GM12878 (cell line): ENCODE measurements around the gene LPAR3. TPM values are rescaled to one million over a fixed set of nuclear protein-coding genes. Genes with fewer than 3 reads are reported as not detected.

Experiments
- ATAC-seq: fragments of 200-7000 bp; cut with Tn5 transposase; 3 replicates; pipeline ENCODE4 v1.9.1; 2020; ENCODE audit warnings: mild to moderate bottlenecking, moderate library complexity
- BruUV-seq: library from RNA; stranded (reverse); fragments of 400-500 nt; replicated peaks from 2 replicates; lab custom pipeline; 2021; lab: Mats Ljungman, UMichigan
- CTCF ChIA-PET: fragments of 300-600 bp; sonication (Branson Sonifier 250); formaldehyde crosslinking; extraction: SDS; loops from one replicate; lab custom pipeline; 2021; ENCODE audit warnings: inconsistent platforms; lab: Yijun Ruan, JAX
- POLR2A ChIA-PET: fragments of 350-600 bp; formaldehyde crosslinking; extraction: SDS; loops from one replicate; lab custom pipeline; 2021; ENCODE audit warnings: inconsistent platforms; lab: Charles Lee
- RAD21 ChIA-PET: fragments of 300-600 bp; sonication (Branson Sonifier 250); formaldehyde crosslinking; loops from one replicate; lab custom pipeline; 2023; ENCODE audit warnings: antibody characterized with exemption; ENCODE audit not compliant: unreplicated experiment; lab: Charles Lee
- SMC1A ChIA-PET: fragments of 300-600 bp; sonication (Branson Sonifier 250); formaldehyde crosslinking; loops from one replicate; lab custom pipeline; 2023; ENCODE audit not compliant: unreplicated experiment, uncharacterized antibody; lab: Charles Lee
- DNase-seq: peaks from one replicate; pipeline ENCODE4 v3.0.0-alpha.2; 2011; ENCODE audit warnings: low read depth, low spot score
- FAIRE-seq: peaks from 3 replicates; lab custom pipeline; 2011; peaks lifted over from hg19 to GRCh38; lab: Jason Lieb, UNC
- H2AFZ ChIP-seq: 2 replicates; pipeline ENCODE4 v1.6.0; 2011; ENCODE audit warnings: low read depth, low read length, control low read depth; ENCODE audit not compliant: control insufficient read depth
- H3K27ac ChIP-seq: 2 replicates; pipeline ENCODE4 v1.5.1; 2011; ENCODE audit warnings: control low read depth; ENCODE audit not compliant: control insufficient read depth, insufficient read depth
- H3K27me3 ChIP-seq, 2 experiments: replicated peaks in 1 of 2; 2 replicates each; pipeline versions ENCODE4 v1.6.0 to v1.6.1; 2011; ENCODE audit warnings: low read length in 1 of 2; ENCODE audit not compliant: control insufficient read depth in 2 of 2, insufficient read depth in 2 of 2
- H3K36me3 ChIP-seq, 2 experiments: 2 replicates each; pipeline ENCODE4 v1.5.1; 2011; ENCODE audit warnings: low read length in 1 of 2; ENCODE audit not compliant: control insufficient read depth in 2 of 2, insufficient read depth in 2 of 2
- H3K4me1 ChIP-seq: 2 replicates; pipeline ENCODE4 v1.6.1; 2011; ENCODE audit warnings: mild to moderate bottlenecking, low read length, moderate library complexity, mixed read lengths; ENCODE audit not compliant: control insufficient read depth, insufficient read depth
- H3K4me2 ChIP-seq: 2 replicates; pipeline ENCODE4 v1.6.0; 2011; ENCODE audit warnings: control low read depth; ENCODE audit not compliant: control insufficient read depth, insufficient read depth
- H3K4me3 ChIP-seq: fragments of 200-600 bp; sonication (generic); 2 replicates; pipeline ENCODE4 v1.5.1; 2016
- H3K79me2 ChIP-seq: 2 replicates; pipeline ENCODE4 v1.6.0; 2011; ENCODE audit warnings: low read length; ENCODE audit not compliant: control insufficient read depth, insufficient read depth
- H3K9ac ChIP-seq: 2 replicates; pipeline ENCODE4 v1.8.0; 2011; ENCODE audit warnings: low read length, control low read depth, mixed read lengths; ENCODE audit not compliant: control insufficient read depth, insufficient read depth
- H3K9me3 ChIP-seq: replicated peaks from 3 replicates; pipeline ENCODE4 v1.5.1; 2011; ENCODE audit warnings: mild to moderate bottlenecking, low read length; ENCODE audit not compliant: control insufficient read depth, insufficient read depth
- H4K20me1 ChIP-seq: 2 replicates; pipeline ENCODE4 v1.6.0; 2011; ENCODE audit not compliant: control insufficient read depth, insufficient read depth
- ATF3 ChIP-seq: IDR thresholded peaks from 2 replicates; pipeline ENCODE4 v1.6.1; 2011; ENCODE audit warnings: low read depth, mild to moderate bottlenecking, low read length, moderate library complexity, borderline replicate concordance; ENCODE audit errors: extremely low read depth
- ATF7 ChIP-seq: fragments of 450-650 bp; IDR thresholded peaks from 2 replicates; pipeline ENCODE4 v1.6.1; 2016; ENCODE audit warnings: low read depth, mild to moderate bottlenecking
- BCLAF1 ChIP-seq: fragments of 450-650 bp; IDR thresholded peaks from 2 replicates; pipeline ENCODE4 v1.6.1; 2017; ENCODE audit warnings: antibody characterized with exemption, mild to moderate bottlenecking, moderate library complexity
- FOXM1 ChIP-seq: IDR thresholded peaks from 2 replicates; pipeline ENCODE4 v1.6.1; 2012; ENCODE audit warnings: low read depth, mild to moderate bottlenecking, inconsistent platforms, low read length, moderate library complexity
- GABPA ChIP-seq: IDR thresholded peaks from 2 replicates; pipeline ENCODE4 v1.6.1; 2014; ENCODE audit warnings: antibody characterized with exemption, low read depth, mild to moderate bottlenecking, inconsistent platforms
- MAX ChIP-seq: IDR thresholded peaks from 2 replicates; pipeline ENCODE4 v1.6.1; 2012; ENCODE audit warnings: low read depth, low read length, improper control_type of control experiment
- NFIC ChIP-seq: IDR thresholded peaks from 2 replicates; pipeline ENCODE4 v1.6.1; 2012; ENCODE audit warnings: low read depth, mild to moderate bottlenecking, inconsistent platforms, low read length, moderate library complexity
- RAD21 ChIP-seq: IDR thresholded peaks from 2 replicates; pipeline ENCODE4 v1.6.1; 2011; ENCODE audit warnings: mild to moderate bottlenecking, low read depth, low read length, moderate library complexity; ENCODE audit not compliant: insufficient read depth
- WGBS: methylation state at CpG from one replicate; pipeline ENCODE4 v1.1.6; 2016; ENCODE audit warnings: low lambda C conversion rate; ENCODE audit not compliant: insufficient replicate concordance, insufficient coverage; ENCODE audit errors: missing lambda C conversion rate; 5-methylcytosine and 5-hydroxymethylcytosine counted together
- in situ Hi-C: fragments of 300-500 bp; cut with MboI; formaldehyde crosslinking; loops from 9 replicates; pipeline ENCODE4 v1.14.3; 2018; ENCODE audit warnings: mixed read lengths
- intact Hi-C: fragments of 100-400 bp; cut with micrococcal nuclease; formaldehyde crosslinking; loops from one replicate; pipeline ENCODE4 v1.14.2; 2022; ENCODE audit not compliant: unreplicated experiment
- polyA plus RNA-seq, 11 experiments: library from polyadenylated mRNA; depleted of rRNA in 4 of 11; unstranded in 6 of 11; stranded (reverse) in 5 of 11; fragments of >200 nt; fragmentation: Nextera tagmentation in 4 of 11; fragmentation: Illumina TruSeq in 1 of 11; extraction: Ambion mirVana in 4 of 11; extraction: Trizol in 1 of 11; gene quantifications; 1 replicate in 1 of 11; 2 replicates in 10 of 11; pipeline versions ENCODE4 v1.2.1 to v1.2.3, GENCODE V29; 2011 to 2016; ENCODE audit warnings: inconsistent platforms in 2 of 11, missing spikeins in 2 of 11, low read depth in 1 of 11
- total RNA-seq, 4 experiments: library from RNA; depleted of rRNA in 3 of 4; stranded (reverse); fragments of >200 nt in 3 of 4; fragmentation: Illumina TruSeq in 1 of 4; extraction: Trizol in 1 of 4; gene quantifications; 2 replicates each; pipeline versions ENCODE4 v1.2.1 to v1.2.3, GENCODE V29; 2013 to 2021

Gene LPAR3
- total and polyA plus RNA-seq, 10 of the 15 experiments (the other 5 are each of a cell fraction or from before 2014, with no cell fraction given) = 0.03 to 0.31 (median 0.09) TPM; not detected in 3

- no peak overlapping the region for H3K27ac ChIP-seq
- H2AFZ ChIP-seq = no peak overlapping the region
- in situ Hi-C loops = no loop called here
- TF ChIP-seq ATF7 (no peak), NFIC (no peak), MAX (no peak), FOXM1 (no peak)
- TF ChIP-seq, all 136 proteins: peak for 0
- Histone ChIP-seq H3K4me3 (no peak overlapping the region), H3K4me2 (no peak overlapping the region), H3K9ac (no peak overlapping the region), H3K27me3 (peaks cover 0 to 4% of the 10 kb centered on the region in 2 experiments; a peak in 1 of 4 replicates), H3K79me2 (no peaks in the 10 kb centered on the region), H4K20me1 (no peaks in the 10 kb centered on the region), H3K9me3 (no peaks in the 10 kb centered on the region), H3K36me3 (no peaks in the 10 kb centered on the region), H3K4me1 (no peaks in the 10 kb centered on the region)
- no TSS peak for BruUV-seq
- WGBS = 33% methylated on average over 3 of the region's 3 CpGs
- no peak for DNase-seq
- ChIA-PET POLR2A (no interaction called here), CTCF (interaction anchor here (0.6 to 6.2 kb wide), 5 partner anchors 18 to 651 kb away, joined by 3 to 41 read pairs (median 4); no protein-coding TSS in a partner anchor), RAD21 (interaction anchor here (1.1 to 2.0 kb wide), 2 partner anchors 13 to 333 kb away, joined by 3 to 6 read pairs; no protein-coding TSS in a partner anchor), SMC1A (interaction anchor here (0.6 to 1.6 kb wide), 5 partner anchors 8 to 165 kb away, joined by 3 to 9 read pairs (median 3); no protein-coding TSS in a partner anchor)
- no peak for ATAC-seq
- no peak for FAIRE-seq
- intact Hi-C loops = no loop called here
These were observed 117.5 kb downstream of the LPAR3 start for GRCh38 chr1:84775535-84775920.

GRCh38 chr1:84774669-84775534 is 118.1 kb downstream of the LPAR3 start:
- no TSS peak for BruUV-seq
- no peaks in the 10 kb centered on the region for H3K79me2 ChIP-seq
- WGBS = 56% methylated on average over 16 of the region's 16 CpGs
- H3K27ac ChIP-seq = no peak overlapping the region
- RAD21 ChIA-PET = interaction anchor here (0.6 to 2.0 kb wide), 5 partner anchors 14 to 333 kb away, joined by 3 to 7 read pairs (median 3); no protein-coding TSS in a partner anchor
- no peaks in the 10 kb centered on the region for H3K9me3 ChIP-seq
- H4K20me1 ChIP-seq = no peaks in the 10 kb centered on the region
- no peak overlapping the region for H3K4me3 ChIP-seq
- H3K4me2 ChIP-seq = no peak overlapping the region
- SMC1A ChIA-PET = interaction anchor here (0.6 to 1.6 kb wide), 5 partner anchors 9 to 166 kb away, joined by 3 to 9 read pairs (median 3); no protein-coding TSS in a partner anchor
- ATAC-seq = no peak
- in situ Hi-C loops (loop anchor here (25.0 kb wide), 2 partner anchors 638 to 863 kb away; partner anchors contain the start of gene PRKACB), intact Hi-C loops (loop anchor here (5.0 kb wide), 2 partner anchors 338 to 868 kb away; no protein-coding TSS in a partner anchor)
- POLR2A ChIA-PET = no interaction called here
- CTCF ChIA-PET = interaction anchor here (0.6 to 6.2 kb wide), 5 partner anchors 7 to 651 kb away, joined by 3 to 41 read pairs (median 5); no protein-coding TSS in a partner anchor
- H2AFZ ChIP-seq = no peak overlapping the region
- H3K27me3 ChIP-seq = peaks cover 0 to under 1% of the 10 kb centered on the region in 2 experiments; a peak in 1 of 4 replicates
- no peak overlapping the region for H3K9ac ChIP-seq
- H3K4me1 ChIP-seq = no peaks in the 10 kb centered on the region
- no peaks in the 10 kb centered on the region for H3K36me3 ChIP-seq
- no peak for FAIRE-seq
- no peak for DNase-seq
- TF ChIP-seq GABPA (no peak), RAD21 (no peak), BCLAF1 (no peak), ATF3 (no peak)
